Measurements from ENCODE around the gene COX5A. TPM values are rescaled to one million over a fixed set of nuclear protein-coding genes. Genes with fewer than 3 reads are reported as not detected.

Gene COX5A
- total RNA-seq, 1 experiment from 2014 or later, result 307 TPM

DNA sequence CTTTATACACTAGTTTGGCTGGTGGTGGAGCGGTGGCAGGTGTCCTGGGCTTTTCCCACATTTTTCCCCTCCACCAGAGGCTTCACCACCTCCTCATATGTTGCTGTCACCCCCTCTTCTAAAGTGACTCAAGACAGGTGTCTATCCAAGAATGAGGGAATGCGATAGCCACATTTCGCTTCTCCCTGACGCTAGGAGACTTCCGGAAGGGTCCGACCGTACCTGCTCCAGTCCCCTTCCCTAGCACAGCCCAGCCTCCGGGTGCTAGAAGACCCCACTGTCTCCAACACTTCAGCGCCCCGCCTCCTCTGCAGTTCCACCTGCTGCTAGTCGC lies 65.2 kb downstream of the COX5A start (continued):
- TF ChIP-seq, protein P1, sequence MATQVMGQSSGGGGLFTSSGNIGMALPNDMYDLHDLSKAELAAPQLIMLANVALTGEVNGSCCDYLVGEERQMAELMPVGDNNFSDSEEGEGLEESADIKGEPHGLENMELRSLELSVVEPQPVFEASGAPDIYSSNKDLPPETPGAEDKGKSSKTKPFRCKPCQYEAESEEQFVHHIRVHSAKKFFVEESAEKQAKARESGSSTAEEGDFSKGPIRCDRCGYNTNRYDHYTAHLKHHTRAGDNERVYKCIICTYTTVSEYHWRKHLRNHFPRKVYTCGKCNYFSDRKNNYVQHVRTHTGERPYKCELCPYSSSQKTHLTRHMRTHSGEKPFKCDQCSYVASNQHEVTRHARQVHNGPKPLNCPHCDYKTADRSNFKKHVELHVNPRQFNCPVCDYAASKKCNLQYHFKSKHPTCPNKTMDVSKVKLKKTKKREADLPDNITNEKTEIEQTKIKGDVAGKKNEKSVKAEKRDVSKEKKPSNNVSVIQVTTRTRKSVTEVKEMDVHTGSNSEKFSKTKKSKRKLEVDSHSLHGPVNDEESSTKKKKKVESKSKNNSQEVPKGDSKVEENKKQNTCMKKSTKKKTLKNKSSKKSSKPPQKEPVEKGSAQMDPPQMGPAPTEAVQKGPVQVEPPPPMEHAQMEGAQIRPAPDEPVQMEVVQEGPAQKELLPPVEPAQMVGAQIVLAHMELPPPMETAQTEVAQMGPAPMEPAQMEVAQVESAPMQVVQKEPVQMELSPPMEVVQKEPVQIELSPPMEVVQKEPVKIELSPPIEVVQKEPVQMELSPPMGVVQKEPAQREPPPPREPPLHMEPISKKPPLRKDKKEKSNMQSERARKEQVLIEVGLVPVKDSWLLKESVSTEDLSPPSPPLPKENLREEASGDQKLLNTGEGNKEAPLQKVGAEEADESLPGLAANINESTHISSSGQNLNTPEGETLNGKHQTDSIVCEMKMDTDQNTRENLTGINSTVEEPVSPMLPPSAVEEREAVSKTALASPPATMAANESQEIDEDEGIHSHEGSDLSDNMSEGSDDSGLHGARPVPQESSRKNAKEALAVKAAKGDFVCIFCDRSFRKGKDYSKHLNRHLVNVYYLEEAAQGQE (IDR thresholded peaks at IDR 0.05; ENCODE audit: low read depth), result no peak

DNA sequence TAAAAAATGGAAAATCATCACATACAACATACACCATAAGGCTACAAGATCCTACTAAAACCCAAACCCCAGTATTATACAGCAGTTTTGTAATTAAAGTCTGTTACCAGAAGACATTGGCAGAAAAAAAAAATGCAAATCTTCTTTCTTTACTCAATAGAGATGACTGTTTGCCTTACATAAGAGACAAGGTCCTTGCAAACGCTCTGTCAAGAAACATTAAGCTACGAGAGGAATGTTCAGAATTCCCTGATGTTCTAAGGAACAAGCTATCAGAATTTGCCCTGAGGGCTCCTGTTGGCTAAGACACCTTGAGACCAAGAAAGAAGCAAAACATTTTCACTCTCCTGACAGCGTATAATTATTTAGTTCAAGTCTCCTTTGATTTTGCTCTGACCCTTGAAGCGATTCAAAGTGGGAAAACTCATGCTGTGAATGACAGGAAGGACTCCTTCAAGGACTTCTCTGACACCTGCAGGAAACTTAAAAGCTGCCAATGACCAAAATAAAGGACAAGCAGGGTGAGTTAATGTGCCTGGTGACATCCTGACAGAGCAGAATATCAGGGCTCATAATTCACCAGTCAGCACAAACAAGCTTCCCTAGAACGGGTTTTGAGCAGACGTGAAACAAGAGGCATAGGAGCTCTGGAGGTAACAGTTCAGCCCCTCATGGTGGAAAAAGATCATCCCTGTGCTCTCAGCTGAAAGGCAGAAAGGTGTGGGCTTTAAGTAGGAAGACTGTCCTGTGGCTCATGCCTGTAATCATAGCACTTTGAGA lies 67.2 kb downstream of the COX5A start:
- RAD21 ChIA-PET (ENCODE audit: low non-redundant PET in 1 of 2, low total read pairs in 2 of 2, uncharacterized antibody in 2 of 2, unreplicated experiment in 2 of 2), result no interaction called here
- no peak overlapping the region for H3K4me3 ChIP-seq (replicated peaks in 1 of 2; ENCODE audit: low read depth in 1 of 2, low read length in 2 of 2)
- intact Hi-C loops (cut with micrococcal nuclease), result no loop called here
- BruUV-seq (replicated peaks), result no TSS peak
- peaks cover 0 to 8% of the 10 kb centered on the region in 2 experiments; a peak in 1 of 4 replicates for H3K36me3 ChIP-seq (ENCODE audit: control insufficient read depth in 1 of 2, insufficient read depth in 2 of 2, low read length in 2 of 2)
- DNase-seq (ENCODE audit: low read depth, low spot score) (no peak), ATAC-seq (no peak)
- H3K27ac ChIP-seq (ENCODE audit: low read depth, low read length), result no peak overlapping the region
- TF ChIP-seq, protein P2, sequence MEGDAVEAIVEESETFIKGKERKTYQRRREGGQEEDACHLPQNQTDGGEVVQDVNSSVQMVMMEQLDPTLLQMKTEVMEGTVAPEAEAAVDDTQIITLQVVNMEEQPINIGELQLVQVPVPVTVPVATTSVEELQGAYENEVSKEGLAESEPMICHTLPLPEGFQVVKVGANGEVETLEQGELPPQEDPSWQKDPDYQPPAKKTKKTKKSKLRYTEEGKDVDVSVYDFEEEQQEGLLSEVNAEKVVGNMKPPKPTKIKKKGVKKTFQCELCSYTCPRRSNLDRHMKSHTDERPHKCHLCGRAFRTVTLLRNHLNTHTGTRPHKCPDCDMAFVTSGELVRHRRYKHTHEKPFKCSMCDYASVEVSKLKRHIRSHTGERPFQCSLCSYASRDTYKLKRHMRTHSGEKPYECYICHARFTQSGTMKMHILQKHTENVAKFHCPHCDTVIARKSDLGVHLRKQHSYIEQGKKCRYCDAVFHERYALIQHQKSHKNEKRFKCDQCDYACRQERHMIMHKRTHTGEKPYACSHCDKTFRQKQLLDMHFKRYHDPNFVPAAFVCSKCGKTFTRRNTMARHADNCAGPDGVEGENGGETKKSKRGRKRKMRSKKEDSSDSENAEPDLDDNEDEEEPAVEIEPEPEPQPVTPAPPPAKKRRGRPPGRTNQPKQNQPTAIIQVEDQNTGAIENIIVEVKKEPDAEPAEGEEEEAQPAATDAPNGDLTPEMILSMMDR (IDR thresholded peaks at IDR 0.05 in 2 of 3, conservative IDR thresholded peaks at IDR 0.05 in 1 of 3; ENCODE audit: borderline replicate concordance in 1 of 3, insufficient read depth in 1 of 3, low read depth in 2 of 3, low read length in 2 of 3), result no peak
- TF ChIP-seq, protein P1 (IDR thresholded peaks at IDR 0.05; ENCODE audit: low read depth), result no peak
- H3K4me2 ChIP-seq (ENCODE audit: low read length), result no peak overlapping the region
- no peaks in the 10 kb centered on the region for H4K20me1 ChIP-seq (ENCODE audit: insufficient read depth)
- H3K27me3 ChIP-seq (ENCODE audit: insufficient read depth, low read length), result no peaks in the 10 kb centered on the region
- H3K79me2 ChIP-seq (ENCODE audit: insufficient read depth, low read length), result peaks cover 70% of the 10 kb centered on the region
- no peak overlapping the region for H3K9ac ChIP-seq (ENCODE audit: low read length)
- H3K9me2 ChIP-seq (ENCODE audit: insufficient read depth), result no peaks in the 10 kb centered on the region
- CTCF ChIA-PET, result no interaction called here
- H3K4me1 ChIP-seq (ENCODE audit: control insufficient read depth in 1 of 2, insufficient read depth in 2 of 2, low read length in 2 of 2), result peaks cover 10 to 49% of the 10 kb centered on the region in 2 experiments
- POLR2A ChIA-PET, result interaction anchor here (0.7 kb wide), 1 partner anchor 8 kb away, joined by 3 read pairs; no protein-coding TSS in a partner anchor
- no peak overlapping the region for H2AFZ ChIP-seq (ENCODE audit: low read depth, low read length, poor library complexity, severe bottlenecking)
- no peaks in the 10 kb centered on the region for H3K9me3 ChIP-seq (ENCODE audit: control insufficient read depth in 1 of 2, insufficient read depth in 1 of 2, low read depth in 1 of 2, low read length in 2 of 2)
